ENCODE data around the gene ZNF750.

GRCh38 chr17:82856361-82856760 lies 16.5 kb upstream of the ZNF750 start:
- TF ChIP-seq CTCF (optimal IDR thresholded peaks at IDR 0.05 in 1 of 3, IDR thresholded peaks at IDR 0.05 in 1 of 3, conservative IDR thresholded peaks at IDR 0.05 in 1 of 3; ENCODE audit: extremely low read depth in 1 of 3, insufficient read depth in 2 of 3, low read length in 3 of 3) (no peak), EZH2 (IDR thresholded peaks at IDR 0.05; ENCODE audit: low read length) (no peak)

Data from keratinocyte (primary cell).